GM12872 (cell line): Measurements from ENCODE around the gene LIN37.

ENCODE experiments used
- CTCF ChIP-seq: IDR thresholded peaks from 3 replicates; pipeline ENCODE4 v1.5.1; 2011; ENCODE audit warnings: low read depth, mild to moderate bottlenecking, low read length, moderate library complexity; ENCODE audit not compliant: insufficient read depth

Gene LIN37

GRCh38 chr19:35774274-35775045, 26.1 kb downstream of the LIN37 start:
- no peak for TF ChIP-seq CTCF

DNA sequence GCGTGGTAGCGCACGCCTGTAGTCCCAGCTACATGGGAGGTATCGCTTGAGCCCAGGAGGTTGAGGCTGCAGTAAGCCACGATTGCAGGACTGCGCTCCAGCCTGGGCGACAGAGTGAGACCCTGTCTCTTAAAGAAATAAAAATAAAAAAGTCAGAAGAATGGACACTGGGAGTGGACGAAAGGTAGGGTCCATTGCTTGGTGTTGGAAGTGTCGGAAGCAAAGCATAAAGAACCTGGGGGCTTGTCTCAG, 26.6 kb downstream of the LIN37 start:
- TF ChIP-seq CTCF: no peak

- no peak for TF ChIP-seq CTCF
These were observed 27.1 kb downstream of the LIN37 start, which contains the start of gene ARHGAP33 for GRCh38 chr19:35775298-35776101. ARHGAP33 (plus strand) TSS chr19:35775564; CDS start chr19:35775659, 95 bp downstream.

GRCh38 chr19:35776102-35776788, 27.9 kb downstream of the LIN37 start:
- no peak for TF ChIP-seq CTCF

GRCh38 chr19:35777086-35777841, 28.9 kb downstream of the LIN37 start:
- TF ChIP-seq CTCF: no peak

- no peak for TF ChIP-seq CTCF
These were observed 29.6 kb downstream of the LIN37 start for GRCh38 chr19:35777961-35778360.

DNA sequence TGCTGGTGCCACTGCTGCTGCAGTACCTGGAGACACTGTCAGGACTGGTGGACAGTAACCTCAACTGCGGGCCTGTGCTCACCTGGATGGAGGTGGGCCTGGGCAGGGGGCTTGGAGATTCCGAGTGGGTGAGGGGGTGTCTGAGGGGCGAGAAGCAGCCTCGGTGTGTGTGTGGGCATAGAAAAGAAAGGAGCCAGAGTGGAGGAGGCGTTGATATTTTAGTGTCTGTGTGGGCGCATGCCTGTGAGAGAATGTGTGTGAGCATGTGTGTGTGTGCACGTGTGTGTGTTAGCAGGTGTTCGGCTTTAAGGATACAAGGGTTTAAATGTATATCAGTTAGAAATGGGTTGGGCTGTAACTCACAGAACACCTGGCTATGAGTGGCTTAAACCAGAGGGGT, 30.7 kb downstream of the LIN37 start:
- no peak for TF ChIP-seq CTCF
